Activated T-helper 17 cell treated with anti-CD3 and anti-CD28 coated beads, Interleukin-2, amount 50 U/mL, for 72 hours (primary cell): Measurements from ENCODE around the gene COP1. TPM values are rescaled to one million over a fixed set of nuclear protein-coding genes. Genes with fewer than 3 reads are reported as not detected.

Source experiments
- ATAC-seq: fragments of 150-1000 bp; cut with Tn5 transposase; replicated peaks from 2 replicates; pipeline ENCODE4 v1.10.0; 2021; ENCODE audit warnings: mild to moderate bottlenecking, moderate library complexity
- H3K27ac Mint-ChIP-seq: one replicate; pipeline ENCODE4 v1.8.0; 2022; ENCODE audit warnings: mixed read lengths
- H3K27me3 Mint-ChIP-seq: one replicate; pipeline ENCODE4 v1.8.0; 2022; ENCODE audit warnings: mixed read lengths
- H3K36me3 Mint-ChIP-seq: one replicate; pipeline ENCODE4 v1.8.0; 2022; ENCODE audit warnings: low read depth, mild to moderate bottlenecking, mixed read lengths
- H3K4me1 Mint-ChIP-seq: one replicate; pipeline ENCODE4 v1.8.0; 2022; ENCODE audit warnings: mixed read lengths
- H3K4me3 Mint-ChIP-seq: one replicate; pipeline ENCODE4 v1.8.0; 2022; ENCODE audit warnings: mild to moderate bottlenecking, mixed read lengths
- H3K9me3 Mint-ChIP-seq: one replicate; pipeline ENCODE4 v1.8.0; 2022; ENCODE audit warnings: mixed read lengths
- total RNA-seq, 2 donors: library from RNA; stranded (reverse); gene quantifications; one replicate each; pipeline ENCODE4 v1.2.3, GENCODE V29; 2022

COP1 gene
- total RNA-seq, 2 donors from 2014 or later = 42.0 to 43.8 TPM

GRCh38 chr1:176178316-176178715 is 28.8 kb downstream of the COP1 start:
- ATAC-seq = peak; percentile 40
- H3K4me3 Mint-ChIP-seq = peak overlapping the region; percentile 65
- H3K27me3 Mint-ChIP-seq = no peaks in the 10 kb centered on the region
- H3K27ac Mint-ChIP-seq = peak overlapping the region; percentile 91
- H3K4me1 Mint-ChIP-seq = peaks cover 24% of the 10 kb centered on the region
- H3K36me3 Mint-ChIP-seq = peaks cover 95% of the 10 kb centered on the region
- no peaks in the 10 kb centered on the region for H3K9me3 Mint-ChIP-seq

GRCh38 chr1:176177764-176178163 is 29.3 kb downstream of the COP1 start:
- ATAC-seq = peak; percentile 95
- H3K36me3 Mint-ChIP-seq = peaks cover 95% of the 10 kb centered on the region
- H3K4me3 Mint-ChIP-seq = peak overlapping the region; percentile 65
- H3K27ac Mint-ChIP-seq = peak overlapping the region; percentile 91
- H3K9me3 Mint-ChIP-seq = no peaks in the 10 kb centered on the region
- H3K27me3 Mint-ChIP-seq = no peaks in the 10 kb centered on the region
- peaks cover 22% of the 10 kb centered on the region for H3K4me1 Mint-ChIP-seq

- no peak for ATAC-seq
- Mint-ChIP-seq H3K27ac (no peak overlapping the region), H3K9me3 (no peaks in the 10 kb centered on the region), H3K4me3 (no peak overlapping the region), H3K27me3 (no peaks in the 10 kb centered on the region), H3K36me3 (peaks cover 88% of the 10 kb centered on the region), H3K4me1 (peaks cover 34% of the 10 kb centered on the region)
Observed at GRCh38 chr1:176174108-176174507, 33.0 kb downstream of the COP1 start.

GRCh38 chr1:176172215-176172614 is 34.9 kb downstream of the COP1 start:
- no peak overlapping the region for H3K27ac Mint-ChIP-seq
- H3K9me3 Mint-ChIP-seq = no peaks in the 10 kb centered on the region
- H3K4me1 Mint-ChIP-seq = peaks cover 27% of the 10 kb centered on the region
- no peak overlapping the region for H3K4me3 Mint-ChIP-seq
- H3K27me3 Mint-ChIP-seq = no peaks in the 10 kb centered on the region
- ATAC-seq = no peak
- H3K36me3 Mint-ChIP-seq = peaks cover 87% of the 10 kb centered on the region

- Mint-ChIP-seq H3K27ac (no peak overlapping the region), H3K36me3 (peaks cover 85% of the 10 kb centered on the region)
Observed at GRCh38 chr1:176167210-176167609, 39.9 kb downstream of the COP1 start.

GRCh38 chr1:176165573-176165972 is 41.5 kb downstream of the COP1 start:
- H3K27me3 Mint-ChIP-seq = no peaks in the 10 kb centered on the region
- H3K9me3 Mint-ChIP-seq = no peaks in the 10 kb centered on the region
- no peak for ATAC-seq
- no peak overlapping the region for H3K27ac Mint-ChIP-seq
- no peak overlapping the region for H3K4me3 Mint-ChIP-seq
- peaks cover 35% of the 10 kb centered on the region for H3K4me1 Mint-ChIP-seq
- H3K36me3 Mint-ChIP-seq = peaks cover 88% of the 10 kb centered on the region

More at GRCh38 chr1:176167210-176167609, 39.9 kb downstream of the COP1 start:
- no peak for ATAC-seq
- H3K9me3 Mint-ChIP-seq = no peaks in the 10 kb centered on the region
- no peaks in the 10 kb centered on the region for H3K27me3 Mint-ChIP-seq
- H3K4me3 Mint-ChIP-seq = no peak overlapping the region
- H3K4me1 Mint-ChIP-seq = peaks cover 32% of the 10 kb centered on the region

GRCh38 chr1:176164014-176164678 is 42.9 kb downstream of the COP1 start:
- H3K9me3 Mint-ChIP-seq = no peaks in the 10 kb centered on the region
- H3K4me1 Mint-ChIP-seq = peaks cover 40% of the 10 kb centered on the region
- H3K36me3 Mint-ChIP-seq = peaks cover 91% of the 10 kb centered on the region
- no peaks in the 10 kb centered on the region for H3K27me3 Mint-ChIP-seq
- H3K27ac Mint-ChIP-seq = peak overlapping the region; percentile 86
- peak overlapping the region; percentile 29 for H3K4me3 Mint-ChIP-seq
- ATAC-seq = peak; percentile 92

GRCh38 chr1:176159993-176160392 is 47.1 kb downstream of the COP1 start:
- H3K9me3 Mint-ChIP-seq = no peaks in the 10 kb centered on the region
- no peaks in the 10 kb centered on the region for H3K27me3 Mint-ChIP-seq
- ATAC-seq = peak; percentile 49
- peak overlapping the region; percentile 79 for H3K27ac Mint-ChIP-seq
- peaks cover 100% of the 10 kb centered on the region for H3K36me3 Mint-ChIP-seq
- H3K4me3 Mint-ChIP-seq = peak overlapping the region; percentile 51
- H3K4me1 Mint-ChIP-seq = peaks cover 35% of the 10 kb centered on the region

- H3K9me3 Mint-ChIP-seq = peaks cover 4% of the 10 kb centered on the region
- H3K36me3 Mint-ChIP-seq = peaks cover 100% of the 10 kb centered on the region
- no peak overlapping the region for H3K4me3 Mint-ChIP-seq
- no peak for ATAC-seq
- H3K27me3 Mint-ChIP-seq = no peaks in the 10 kb centered on the region
- no peak overlapping the region for H3K27ac Mint-ChIP-seq
- H3K4me1 Mint-ChIP-seq = peaks cover 29% of the 10 kb centered on the region
Observed at GRCh38 chr1:176157995-176158394, 49.1 kb downstream of the COP1 start.

GRCh38 chr1:176149939-176150807 is 56.9 kb downstream of the COP1 start:
- peaks cover 10% of the 10 kb centered on the region for H3K4me1 Mint-ChIP-seq
- no peaks in the 10 kb centered on the region for H3K27me3 Mint-ChIP-seq
- H3K27ac Mint-ChIP-seq = no peak overlapping the region
- peaks cover 7% of the 10 kb centered on the region for H3K9me3 Mint-ChIP-seq
- peaks cover 85% of the 10 kb centered on the region for H3K36me3 Mint-ChIP-seq
- ATAC-seq = no peak
- H3K4me3 Mint-ChIP-seq = no peak overlapping the region

- Mint-ChIP-seq H3K27me3 (no peaks in the 10 kb centered on the region), H3K4me1 (peaks cover 12% of the 10 kb centered on the region), H3K4me3 (no peak overlapping the region), H3K9me3 (peaks cover 3% of the 10 kb centered on the region), H3K36me3 (peaks cover 86% of the 10 kb centered on the region), H3K27ac (no peak overlapping the region)
- ATAC-seq = no peak
Observed at GRCh38 chr1:176144526-176144925, 62.6 kb downstream of the COP1 start.

GRCh38 chr1:176142973-176143372 is 64.1 kb downstream of the COP1 start:
- no peak for ATAC-seq
- H3K9me3 Mint-ChIP-seq = peaks cover 3% of the 10 kb centered on the region
- H3K4me3 Mint-ChIP-seq = no peak overlapping the region
- no peak overlapping the region for H3K27ac Mint-ChIP-seq
- no peaks in the 10 kb centered on the region for H3K27me3 Mint-ChIP-seq
- peaks cover 82% of the 10 kb centered on the region for H3K36me3 Mint-ChIP-seq
- peaks cover 24% of the 10 kb centered on the region for H3K4me1 Mint-ChIP-seq

GRCh38 chr1:176141449-176141848 is 65.6 kb downstream of the COP1 start:
- Mint-ChIP-seq H3K27ac (no peak overlapping the region), H3K4me1 (peaks cover 27% of the 10 kb centered on the region), H3K9me3 (peaks cover 3% of the 10 kb centered on the region), H3K27me3 (no peaks in the 10 kb centered on the region), H3K36me3 (peaks cover 77% of the 10 kb centered on the region), H3K4me3 (no peak overlapping the region)
- no peak for ATAC-seq

GRCh38 chr1:176136891-176137290 is 70.2 kb downstream of the COP1 start:
- peaks cover 65% of the 10 kb centered on the region for H3K36me3 Mint-ChIP-seq
- no peak overlapping the region for H3K4me3 Mint-ChIP-seq
- ATAC-seq = no peak
- H3K4me1 Mint-ChIP-seq = peaks cover 27% of the 10 kb centered on the region
- no peaks in the 10 kb centered on the region for H3K9me3 Mint-ChIP-seq
- no peak overlapping the region for H3K27ac Mint-ChIP-seq
- no peaks in the 10 kb centered on the region for H3K27me3 Mint-ChIP-seq

- no peak for ATAC-seq
- Mint-ChIP-seq H3K27ac (no peak overlapping the region), H3K36me3 (peaks cover 60% of the 10 kb centered on the region), H3K4me1 (peaks cover 21% of the 10 kb centered on the region), H3K4me3 (no peak overlapping the region), H3K27me3 (no peaks in the 10 kb centered on the region), H3K9me3 (no peaks in the 10 kb centered on the region)
Observed at GRCh38 chr1:176134666-176135065, 72.4 kb downstream of the COP1 start.
